ENCODE data around the gene HTR3B. TPM values are rescaled to one million over a fixed set of nuclear protein-coding genes. Genes with fewer than 3 reads are reported as not detected.

Gene HTR3B
- polyA plus RNA-seq, 2 of the 4 experiments (the other 2 are of a cell fraction), result not detected

GRCh38 chr11:113906516-113906915 lies 1.9 kb downstream of the HTR3B start:
- Histone ChIP-seq H3K4me2 (peak overlapping the region; percentile 23; the same call in 1 of the 3 replicates), H3K4me3 (no peak overlapping the region), H3K27ac (no peak overlapping the region), H3K9me3 (no peaks in the 10 kb centered on the region), H3K4me1 (peaks cover 8% of the 10 kb centered on the region; the same call in 2 of the 3 replicates)
- no peak for DNase-seq (ENCODE audit: low read depth in 1 of 2, low spot score in 1 of 2)
- no peak; a peak in 1 of 6 replicates for ATAC-seq
- WGBS (ENCODE audit: missing lambda C conversion rate), result 43% methylated on average over 2 of the region's 2 CpGs
- CTCF ChIA-PET, result interaction anchor here (1.2 to 3.6 kb wide), 3 partner anchors 10 to 355 kb away, joined by 3 to 16 read pairs (median 12); no protein-coding TSS in a partner anchor
- TF ChIP-seq EHMT2 (IDR thresholded peaks at IDR 0.05; ENCODE audit: low read depth) (no peak), KDM1A (IDR thresholded peaks at IDR 0.05; ENCODE audit: low read depth) (no peak), FOSB (CRISPR knock-in tag; IDR thresholded peaks at IDR 0.05) (no peak), FOSL2 (IDR thresholded peaks at IDR 0.05) (no peak), FOSL2 (CRISPR knock-in tag; IDR thresholded peaks at IDR 0.05) (no peak), RCOR1 (IDR thresholded peaks at IDR 0.05; ENCODE audit: low read depth, low read length) (no peak), NFE2L2 (conservative IDR thresholded peaks at IDR 0.05; ENCODE audit: low read length) (no peak), RNF2 (IDR thresholded peaks at IDR 0.05; ENCODE audit: borderline replicate concordance, low read depth) (no peak), MAFK (IDR thresholded peaks at IDR 0.05; ENCODE audit: partially characterized antibody) (no peak), FOXS1 (CRISPR knock-in tag; IDR thresholded peaks at IDR 0.05) (no peak), BCL3 (IDR thresholded peaks at IDR 0.05) (no peak), RARB (CRISPR knock-in tag; IDR thresholded peaks at IDR 0.05) (no peak), CBX2 (IDR thresholded peaks at IDR 0.05; ENCODE audit: borderline replicate concordance, low read depth) (no peak), ZC3H11A (IDR thresholded peaks at IDR 0.05) (no peak), HOXB13 (CRISPR knock-in tag; IDR thresholded peaks at IDR 0.05; ENCODE audit: low read depth) (no peak), RFX5 (IDR thresholded peaks at IDR 0.05) (no peak), ZNF302 (CRISPR knock-in tag; IDR thresholded peaks at IDR 0.05) (no peak), TP53 (CRISPR knock-in tag; IDR thresholded peaks at IDR 0.05) (no peak)
- TF ChIP-seq, protein P1, sequence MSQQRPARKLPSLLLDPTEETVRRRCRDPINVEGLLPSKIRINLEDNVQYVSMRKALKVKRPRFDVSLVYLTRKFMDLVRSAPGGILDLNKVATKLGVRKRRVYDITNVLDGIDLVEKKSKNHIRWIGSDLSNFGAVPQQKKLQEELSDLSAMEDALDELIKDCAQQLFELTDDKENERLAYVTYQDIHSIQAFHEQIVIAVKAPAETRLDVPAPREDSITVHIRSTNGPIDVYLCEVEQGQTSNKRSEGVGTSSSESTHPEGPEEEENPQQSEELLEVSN (IDR thresholded peaks at IDR 0.05; ENCODE audit: borderline replicate concordance, low read depth), result no peak
- TF ChIP-seq, protein P2, sequence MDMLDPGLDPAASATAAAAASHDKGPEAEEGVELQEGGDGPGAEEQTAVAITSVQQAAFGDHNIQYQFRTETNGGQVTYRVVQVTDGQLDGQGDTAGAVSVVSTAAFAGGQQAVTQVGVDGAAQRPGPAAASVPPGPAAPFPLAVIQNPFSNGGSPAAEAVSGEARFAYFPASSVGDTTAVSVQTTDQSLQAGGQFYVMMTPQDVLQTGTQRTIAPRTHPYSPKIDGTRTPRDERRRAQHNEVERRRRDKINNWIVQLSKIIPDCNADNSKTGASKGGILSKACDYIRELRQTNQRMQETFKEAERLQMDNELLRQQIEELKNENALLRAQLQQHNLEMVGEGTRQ (IDR thresholded peaks at IDR 0.05), result no peak
- TF ChIP-seq, protein P3, sequence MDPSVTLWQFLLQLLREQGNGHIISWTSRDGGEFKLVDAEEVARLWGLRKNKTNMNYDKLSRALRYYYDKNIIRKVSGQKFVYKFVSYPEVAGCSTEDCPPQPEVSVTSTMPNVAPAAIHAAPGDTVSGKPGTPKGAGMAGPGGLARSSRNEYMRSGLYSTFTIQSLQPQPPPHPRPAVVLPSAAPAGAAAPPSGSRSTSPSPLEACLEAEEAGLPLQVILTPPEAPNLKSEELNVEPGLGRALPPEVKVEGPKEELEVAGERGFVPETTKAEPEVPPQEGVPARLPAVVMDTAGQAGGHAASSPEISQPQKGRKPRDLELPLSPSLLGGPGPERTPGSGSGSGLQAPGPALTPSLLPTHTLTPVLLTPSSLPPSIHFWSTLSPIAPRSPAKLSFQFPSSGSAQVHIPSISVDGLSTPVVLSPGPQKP (IDR thresholded peaks at IDR 0.05; ENCODE audit: low read depth, low read length), result no peak
- POLR2A ChIA-PET, result no interaction called here
- no peak for FAIRE-seq

DNA sequence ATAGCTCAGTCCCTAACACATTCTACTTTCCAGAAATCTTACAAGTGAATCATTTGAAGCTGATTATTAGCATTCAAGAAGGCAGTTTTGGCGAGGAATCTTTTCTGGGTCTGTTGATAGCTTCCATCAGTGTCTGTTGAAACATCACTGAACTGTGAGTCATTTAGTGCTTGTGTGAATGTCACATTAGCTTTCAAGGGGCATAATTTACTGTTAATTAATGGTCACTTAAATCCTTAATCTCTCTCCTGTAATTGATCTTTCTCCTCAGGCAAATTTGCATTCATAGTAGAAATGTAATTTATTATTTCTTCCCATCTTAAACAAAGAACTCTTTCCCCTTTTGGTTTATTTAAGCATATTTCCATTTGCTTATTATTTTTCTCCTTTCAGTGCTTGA lies 2.6 kb downstream of the HTR3B start:
- POLR2A ChIA-PET, result no interaction called here
- no peak for ATAC-seq
- no peak overlapping the region for H3K4me2 ChIP-seq
- peaks cover 8% of the 10 kb centered on the region; the same call in 2 of the 3 replicates for H3K4me1 ChIP-seq
- no peak overlapping the region for H3K27ac ChIP-seq
- WGBS (ENCODE audit: missing lambda C conversion rate), result 20% methylated on average over 1 of the region's 1 CpG
- no peaks in the 10 kb centered on the region for H3K9me3 ChIP-seq
- TF ChIP-seq ZSCAN20 (CRISPR knock-in tag; IDR thresholded peaks at IDR 0.05) (no peak), PHF8 (IDR thresholded peaks at IDR 0.05; ENCODE audit: borderline replicate concordance, low read depth) (no peak), ZFP36 (IDR thresholded peaks at IDR 0.05; ENCODE audit: borderline replicate concordance, partially characterized antibody) (no peak), TFCP2L1 (CRISPR knock-in tag; IDR thresholded peaks at IDR 0.05) (no peak)
- no peak overlapping the region for H3K4me3 ChIP-seq
- no peak for FAIRE-seq
- no peak for DNase-seq (ENCODE audit: low read depth in 1 of 2, low spot score in 1 of 2)
- CTCF ChIA-PET, result interaction anchor here (1.2 to 3.6 kb wide), 3 partner anchors 10 to 354 kb away, joined by 3 to 16 read pairs (median 12); no protein-coding TSS in a partner anchor
